Endodermal cell (in vitro differentiated cells): ENCODE data around the gene UBE2H. TPM values are rescaled to one million over a fixed set of nuclear protein-coding genes. Genes with fewer than 3 reads are reported as not detected.

ENCODE experiments used
- DNase-seq: peaks from one replicate; pipeline ENCODE4 v3.0.0-alpha.2; 2017
- H3K27ac ChIP-seq: 2 replicates; pipeline ENCODE4 v1.5.1; 2013; ENCODE audit warnings: mild to moderate bottlenecking, low read depth, low read length, moderate library complexity
- H3K27me3 ChIP-seq: 2 replicates; pipeline ENCODE4 v1.6.1; 2013; ENCODE audit warnings: mild to moderate bottlenecking, low read length, moderate library complexity; ENCODE audit not compliant: insufficient read depth, control insufficient read depth, poor library complexity, severe bottlenecking
- H3K36me3 ChIP-seq: 2 replicates; pipeline ENCODE4 v1.7.0; 2013; ENCODE audit warnings: mild to moderate bottlenecking, low read length, moderate library complexity; ENCODE audit not compliant: control insufficient read depth, insufficient read depth
- H3K4me1 ChIP-seq: one replicate; pipeline ENCODE4 v1.7.0; 2013; ENCODE audit warnings: low read length; ENCODE audit not compliant: control insufficient read depth, insufficient read depth
- H3K4me3 ChIP-seq: 2 replicates; pipeline ENCODE4 v1.5.1; 2013; ENCODE audit warnings: mild to moderate bottlenecking, low read length, moderate library complexity
- H3K9ac ChIP-seq: 2 replicates; pipeline ENCODE4 v1.6.1; 2013; ENCODE audit warnings: mild to moderate bottlenecking, low read length, moderate library complexity; ENCODE audit not compliant: poor library complexity, severe bottlenecking; ENCODE audit errors: extremely low read depth
- H3K9me3 ChIP-seq: 2 replicates; pipeline ENCODE4 v1.6.1; 2013; ENCODE audit warnings: mild to moderate bottlenecking, low read length, moderate library complexity; ENCODE audit not compliant: control insufficient read depth
- H3K27ac Mint-ChIP-seq: 2 replicates; pipeline ENCODE4 v1.8.0; 2020; ENCODE audit warnings: mixed read lengths
- H3K27me3 Mint-ChIP-seq: 2 replicates; pipeline ENCODE4 v1.8.0; 2021; ENCODE audit warnings: mild to moderate bottlenecking, mixed read lengths; ENCODE audit not compliant: insufficient read depth
- H3K36me3 Mint-ChIP-seq: 2 replicates; pipeline ENCODE4 v1.8.0; 2020; ENCODE audit warnings: low read depth, mixed read lengths
- H3K4me1 Mint-ChIP-seq: 2 replicates; pipeline ENCODE4 v1.8.0; 2020; ENCODE audit warnings: mixed read lengths
- H3K4me3 Mint-ChIP-seq: 2 replicates; pipeline ENCODE4 v1.8.0; 2020; ENCODE audit warnings: mild to moderate bottlenecking, moderate library complexity, mixed read lengths
- H3K9me3 Mint-ChIP-seq: 2 replicates; pipeline ENCODE4 v1.8.0; 2020; ENCODE audit warnings: mild to moderate bottlenecking, mixed read lengths
- WGBS, 2 experiments: methylation state at CpG; one replicate each; pipeline versions ENCODE4 v1.1.5 to v1.1.7; 2013; ENCODE audit warnings: missing lambda C conversion rate in 2 of 2, mixed read lengths in 1 of 2; ENCODE audit not compliant: insufficient coverage in 1 of 2, insufficient read length in 1 of 2; 5-methylcytosine and 5-hydroxymethylcytosine counted together
- total RNA-seq, 2 donors: library from RNA; stranded (reverse); fragmentation: NEBNext Ultra II Directional in 1 of 2; extraction: Animal tissue kit (Norgen Biotek cat#: 25700) in 1 of 2; gene quantifications; 2 replicates in 1 of 2; 3 replicates in 1 of 2; pipeline ENCODE4 v1.2.1, GENCODE V29; 2021
- TF ChIP-seq, protein P1 (sequence below): fragments of 200-600 bp; sonication (generic); conservative IDR thresholded peaks from 2 replicates; pipeline ENCODE4 v1.5.0; 2021; ENCODE audit warnings: antibody characterized with exemption, mild to moderate bottlenecking

The UBE2H gene
- total RNA-seq, 2 donors from 2014 or later: 74.5 to 74.7 TPM

DNA sequence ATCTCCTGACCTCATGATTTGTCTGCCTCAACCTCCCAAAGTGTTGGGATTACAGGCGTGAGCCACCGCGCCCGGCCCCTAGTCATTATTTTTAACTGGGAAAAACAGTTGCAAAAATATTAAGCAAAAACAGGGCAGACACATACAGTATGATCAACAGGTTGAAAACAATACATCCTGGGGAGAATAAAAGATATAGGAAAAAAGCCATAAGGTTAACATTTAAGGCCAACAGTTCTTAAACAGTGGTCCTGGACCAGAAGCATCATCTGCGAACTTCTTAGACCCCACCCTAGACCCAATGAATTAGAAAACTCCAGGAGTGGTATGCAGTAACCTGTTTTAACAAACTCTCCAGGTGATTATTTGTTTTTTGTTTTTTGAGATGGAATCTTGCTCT lies 6.5 kb downstream of the UBE2H start:
- H3K36me3 Mint-ChIP-seq: peaks cover 50% of the 10 kb centered on the region
- no peak overlapping the region for H3K27ac Mint-ChIP-seq
- no peaks in the 10 kb centered on the region for H3K27me3 Mint-ChIP-seq
- Histone ChIP-seq H3K9me3 (peaks cover 16% of the 10 kb centered on the region), H3K4me3 (no peak overlapping the region), H3K27me3 (no peaks in the 10 kb centered on the region), H3K27ac (no peak overlapping the region), H3K9ac (no peak overlapping the region), H3K4me1 (peaks cover 10% of the 10 kb centered on the region), H3K36me3 (peaks cover 43% of the 10 kb centered on the region)
- 97 to 100% methylated on average over 3 to 5 of the region's 5 CpGs for whole genome bisulfite sequencing, 2 experiments
- H3K4me1 Mint-ChIP-seq: peaks cover 14% of the 10 kb centered on the region
- peaks cover 11% of the 10 kb centered on the region for H3K9me3 Mint-ChIP-seq
- TF ChIP-seq, protein P1, sequence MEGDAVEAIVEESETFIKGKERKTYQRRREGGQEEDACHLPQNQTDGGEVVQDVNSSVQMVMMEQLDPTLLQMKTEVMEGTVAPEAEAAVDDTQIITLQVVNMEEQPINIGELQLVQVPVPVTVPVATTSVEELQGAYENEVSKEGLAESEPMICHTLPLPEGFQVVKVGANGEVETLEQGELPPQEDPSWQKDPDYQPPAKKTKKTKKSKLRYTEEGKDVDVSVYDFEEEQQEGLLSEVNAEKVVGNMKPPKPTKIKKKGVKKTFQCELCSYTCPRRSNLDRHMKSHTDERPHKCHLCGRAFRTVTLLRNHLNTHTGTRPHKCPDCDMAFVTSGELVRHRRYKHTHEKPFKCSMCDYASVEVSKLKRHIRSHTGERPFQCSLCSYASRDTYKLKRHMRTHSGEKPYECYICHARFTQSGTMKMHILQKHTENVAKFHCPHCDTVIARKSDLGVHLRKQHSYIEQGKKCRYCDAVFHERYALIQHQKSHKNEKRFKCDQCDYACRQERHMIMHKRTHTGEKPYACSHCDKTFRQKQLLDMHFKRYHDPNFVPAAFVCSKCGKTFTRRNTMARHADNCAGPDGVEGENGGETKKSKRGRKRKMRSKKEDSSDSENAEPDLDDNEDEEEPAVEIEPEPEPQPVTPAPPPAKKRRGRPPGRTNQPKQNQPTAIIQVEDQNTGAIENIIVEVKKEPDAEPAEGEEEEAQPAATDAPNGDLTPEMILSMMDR: no peak
- no peak overlapping the region for H3K4me3 Mint-ChIP-seq
- no peak for DNase-seq

DNA sequence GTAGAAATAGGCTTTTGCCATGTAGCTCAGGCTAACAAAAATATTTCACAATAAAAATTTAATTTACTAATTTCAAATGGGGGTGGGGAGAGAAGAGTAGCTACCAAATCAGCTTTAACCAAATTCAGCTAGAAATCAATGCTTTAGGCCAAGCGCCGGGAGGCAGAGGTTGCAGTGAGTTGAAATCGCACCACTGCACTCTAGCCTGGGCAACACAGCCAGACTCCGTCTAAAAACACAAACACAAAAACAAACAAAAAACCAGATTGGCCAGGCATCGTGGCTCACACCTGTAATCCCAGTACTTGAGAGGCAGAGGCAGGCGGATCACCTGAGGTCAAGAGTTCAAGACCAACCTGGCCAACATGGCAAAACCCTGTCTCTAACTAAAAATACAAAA lies 9.4 kb downstream of the UBE2H start:
- Mint-ChIP-seq H3K4me3 (no peak overlapping the region), H3K9me3 (peaks cover 11% of the 10 kb centered on the region), H3K4me1 (peaks cover 16% of the 10 kb centered on the region), H3K27ac (no peak overlapping the region), H3K36me3 (peaks cover 61% of the 10 kb centered on the region), H3K27me3 (no peaks in the 10 kb centered on the region)
- peaks cover 16% of the 10 kb centered on the region for H3K9me3 ChIP-seq
- DNase-seq: no peak
- H3K27ac ChIP-seq: no peak overlapping the region
- peaks cover 49% of the 10 kb centered on the region for H3K36me3 ChIP-seq
- TF ChIP-seq, protein P1: no peak
- no peaks in the 10 kb centered on the region for H3K27me3 ChIP-seq
- peaks cover 8% of the 10 kb centered on the region for H3K4me1 ChIP-seq
- no peak overlapping the region for H3K4me3 ChIP-seq
- 95 to 97% methylated on average over 5 to 6 of the region's 6 CpGs for WGBS, 2 experiments
- H3K9ac ChIP-seq: no peak overlapping the region

DNA sequence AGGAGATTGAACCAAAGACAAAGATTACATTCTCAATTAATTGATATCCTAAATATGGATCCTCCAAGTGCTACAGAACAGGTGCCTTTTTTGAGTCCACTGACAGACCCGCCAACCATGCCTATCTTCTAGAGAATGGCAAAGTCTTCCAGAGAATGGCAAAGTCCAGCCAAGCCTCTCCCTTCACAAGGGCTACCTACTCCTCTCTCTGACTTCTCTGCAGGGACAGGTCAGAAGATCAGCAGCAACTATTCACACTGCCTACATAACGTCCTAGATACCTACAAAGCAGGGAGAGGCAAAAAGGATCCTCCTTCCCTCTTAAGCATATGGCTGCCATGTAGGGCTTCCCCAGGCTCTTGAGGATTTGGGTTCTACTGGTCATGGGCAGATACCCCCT lies 12.4 kb downstream of the UBE2H start:
- Mint-ChIP-seq H3K27me3 (no peaks in the 10 kb centered on the region), H3K36me3 (peaks cover 53% of the 10 kb centered on the region), H3K9me3 (peaks cover 11% of the 10 kb centered on the region), H3K4me3 (no peak overlapping the region), H3K27ac (no peak overlapping the region), H3K4me1 (peaks cover 7% of the 10 kb centered on the region)
- Histone ChIP-seq H3K4me3 (no peak overlapping the region), H3K27ac (no peak overlapping the region), H3K27me3 (no peaks in the 10 kb centered on the region), H3K36me3 (peaks cover 40% of the 10 kb centered on the region), H3K4me1 (no peaks in the 10 kb centered on the region), H3K9me3 (peaks cover 12% of the 10 kb centered on the region), H3K9ac (no peak overlapping the region)
- peak; percentile 38 for DNase-seq
- TF ChIP-seq, protein P1: no peak
- WGBS, 2 experiments: 84 to 100% methylated on average over 1 to 2 of the region's 2 CpGs
